Measurements from ENCODE around the gene MDM2.
"Not testable (repeated sequence)": the region's sequence is repeated elsewhere in the genome, so short reads cannot be mapped to it uniquely, and the experiment has no call there.

The MDM2 gene

DNA sequence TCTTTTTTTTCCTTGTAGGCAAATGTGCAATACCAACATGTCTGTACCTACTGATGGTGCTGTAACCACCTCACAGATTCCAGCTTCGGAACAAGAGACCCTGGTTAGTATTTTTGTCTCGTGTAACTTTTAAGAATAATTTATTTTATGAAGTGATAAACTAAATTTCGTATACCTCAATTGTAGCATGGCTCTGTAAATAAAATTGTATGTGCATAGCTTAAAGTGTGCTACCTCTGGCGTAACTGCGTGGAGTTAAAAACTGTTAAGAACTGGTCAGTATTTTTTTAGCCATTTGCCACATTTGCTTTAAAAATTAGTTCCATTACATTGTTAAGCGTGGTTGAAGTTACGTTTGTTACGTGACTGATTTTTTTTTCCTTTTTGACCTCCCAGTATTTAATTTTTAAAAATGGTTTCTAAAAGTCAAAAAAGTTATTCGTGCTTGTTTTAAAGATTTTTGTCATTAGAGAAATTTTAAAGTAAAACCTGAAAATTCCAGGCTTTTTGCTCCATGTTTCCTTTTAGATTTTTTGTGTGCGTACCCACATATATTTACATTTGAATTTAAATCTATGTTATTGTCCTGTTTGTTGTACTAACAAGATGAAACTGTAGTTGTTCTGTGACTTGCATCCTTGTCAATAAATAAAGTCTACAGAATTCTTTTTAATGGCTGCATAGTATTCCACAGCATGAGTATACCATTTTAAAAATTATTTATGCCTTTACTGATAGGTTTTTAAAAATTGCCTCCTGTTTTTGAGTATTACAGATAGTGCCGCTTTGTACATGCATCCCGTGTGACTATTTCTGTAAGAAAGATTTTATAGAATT lies 1.4 kb downstream of the MDM2 start:
- no peak; the same call in 2 of the 3 replicates for ATAC-seq (ENCODE audit: low read depth)

GRCh38 chr12:68810027-68810389 lies 2.0 kb downstream of the MDM2 start:
- peaks cover 62% of the 10 kb centered on the region for H3K36me3 ChIP-seq (ENCODE audit: low read depth)
- not testable (repeated sequence) for DNase-seq (ENCODE audit: low spot score); ATAC-seq (ENCODE audit: low read depth); H3K27ac ChIP-seq (ENCODE audit: poor library complexity, severe bottlenecking); H3K9me3 ChIP-seq (ENCODE audit: severe bottlenecking); H3K27me3 ChIP-seq (ENCODE audit: insufficient read depth, poor library complexity, severe bottlenecking); H3K4me3 ChIP-seq (ENCODE audit: severe bottlenecking)
- peaks cover 20% of the 10 kb centered on the region for H3K4me1 ChIP-seq (ENCODE audit: insufficient read depth, poor library complexity, severe bottlenecking)

More for the DNA sequence above, 1.4 kb downstream of the MDM2 start:
- Histone ChIP-seq H3K4me1 (ENCODE audit: insufficient read depth, poor library complexity, severe bottlenecking) (peaks cover 20% of the 10 kb centered on the region), H3K36me3 (ENCODE audit: low read depth) (peaks cover 56% of the 10 kb centered on the region), H3K9me3 (ENCODE audit: severe bottlenecking) (no peaks in the 10 kb centered on the region), H3K27me3 (ENCODE audit: insufficient read depth, poor library complexity, severe bottlenecking) (no peaks in the 10 kb centered on the region), H3K27ac (ENCODE audit: poor library complexity, severe bottlenecking) (peak overlapping the region; percentile 91), H3K4me3 (ENCODE audit: severe bottlenecking) (peak overlapping the region; percentile 61)
- DNase-seq (ENCODE audit: low spot score) = no peak
- TF ChIP-seq, protein P1, sequence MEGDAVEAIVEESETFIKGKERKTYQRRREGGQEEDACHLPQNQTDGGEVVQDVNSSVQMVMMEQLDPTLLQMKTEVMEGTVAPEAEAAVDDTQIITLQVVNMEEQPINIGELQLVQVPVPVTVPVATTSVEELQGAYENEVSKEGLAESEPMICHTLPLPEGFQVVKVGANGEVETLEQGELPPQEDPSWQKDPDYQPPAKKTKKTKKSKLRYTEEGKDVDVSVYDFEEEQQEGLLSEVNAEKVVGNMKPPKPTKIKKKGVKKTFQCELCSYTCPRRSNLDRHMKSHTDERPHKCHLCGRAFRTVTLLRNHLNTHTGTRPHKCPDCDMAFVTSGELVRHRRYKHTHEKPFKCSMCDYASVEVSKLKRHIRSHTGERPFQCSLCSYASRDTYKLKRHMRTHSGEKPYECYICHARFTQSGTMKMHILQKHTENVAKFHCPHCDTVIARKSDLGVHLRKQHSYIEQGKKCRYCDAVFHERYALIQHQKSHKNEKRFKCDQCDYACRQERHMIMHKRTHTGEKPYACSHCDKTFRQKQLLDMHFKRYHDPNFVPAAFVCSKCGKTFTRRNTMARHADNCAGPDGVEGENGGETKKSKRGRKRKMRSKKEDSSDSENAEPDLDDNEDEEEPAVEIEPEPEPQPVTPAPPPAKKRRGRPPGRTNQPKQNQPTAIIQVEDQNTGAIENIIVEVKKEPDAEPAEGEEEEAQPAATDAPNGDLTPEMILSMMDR (IDR thresholded peaks at IDR 0.05; ENCODE audit: poor library complexity, severe bottlenecking) = no peak

GRCh38 chr12:68811573-68811972 lies 3.6 kb downstream of the MDM2 start:
- Histone ChIP-seq H3K4me1 (ENCODE audit: insufficient read depth, poor library complexity, severe bottlenecking) (peaks cover 11% of the 10 kb centered on the region), H3K36me3 (ENCODE audit: low read depth) (peaks cover 78% of the 10 kb centered on the region)
- not testable (repeated sequence) for H3K27ac ChIP-seq (ENCODE audit: poor library complexity, severe bottlenecking); H3K9me3 ChIP-seq (ENCODE audit: severe bottlenecking); H3K27me3 ChIP-seq (ENCODE audit: insufficient read depth, poor library complexity, severe bottlenecking); H3K4me3 ChIP-seq (ENCODE audit: severe bottlenecking); ATAC-seq (ENCODE audit: low read depth); DNase-seq (ENCODE audit: low spot score)

DNA sequence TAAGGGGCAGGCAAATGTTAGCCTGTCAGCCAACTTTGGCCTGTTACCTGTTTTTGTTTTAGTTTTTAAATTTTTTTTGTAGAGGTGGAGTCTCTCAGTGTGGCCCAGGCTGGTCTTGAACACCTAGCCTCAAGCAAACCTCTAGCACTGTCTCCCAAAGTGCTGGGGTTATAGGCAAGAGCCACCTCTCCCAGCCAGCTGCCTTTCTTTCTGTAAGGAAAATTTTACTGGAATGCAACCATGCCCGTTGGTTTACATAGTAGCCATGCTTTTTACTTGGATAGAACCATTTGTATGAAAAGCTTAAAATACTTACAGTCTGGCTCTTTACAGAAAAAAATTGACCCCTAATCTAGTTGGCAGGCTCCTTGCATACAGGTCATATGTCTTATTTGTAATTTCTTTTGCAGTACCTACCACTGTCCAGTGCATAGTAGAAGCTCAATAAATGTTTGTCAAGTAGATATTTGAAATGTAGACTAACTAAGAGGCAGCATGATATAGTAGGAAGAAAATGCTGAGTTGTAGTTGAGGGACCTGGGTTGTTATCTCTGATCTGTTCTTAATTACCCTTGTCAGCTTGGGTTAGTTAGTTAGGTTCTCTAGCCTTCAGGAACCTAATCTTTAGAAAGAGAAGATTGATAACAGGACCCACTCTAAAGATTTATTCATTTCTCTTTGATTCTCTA lies 4.7 kb downstream of the MDM2 start:
- TF ChIP-seq, protein P1 (IDR thresholded peaks at IDR 0.05; ENCODE audit: poor library complexity, severe bottlenecking) = no peak
- H3K9me3 ChIP-seq (ENCODE audit: severe bottlenecking) = no peaks in the 10 kb centered on the region
- peaks cover 89% of the 10 kb centered on the region for H3K36me3 ChIP-seq (ENCODE audit: low read depth)
- no peak for ATAC-seq (ENCODE audit: low read depth)
- no peak overlapping the region for H3K4me3 ChIP-seq (ENCODE audit: severe bottlenecking)
- H3K4me1 ChIP-seq (ENCODE audit: insufficient read depth, poor library complexity, severe bottlenecking) = peaks cover 6% of the 10 kb centered on the region
- no peaks in the 10 kb centered on the region for H3K27me3 ChIP-seq (ENCODE audit: insufficient read depth, poor library complexity, severe bottlenecking)
- H3K27ac ChIP-seq (ENCODE audit: poor library complexity, severe bottlenecking) = no peak overlapping the region
- DNase-seq (ENCODE audit: low spot score) = no peak

- H3K36me3 ChIP-seq (ENCODE audit: low read depth) = peaks cover 94% of the 10 kb centered on the region
- DNase-seq (ENCODE audit: low spot score) = no peak
These were observed 5.2 kb downstream of the MDM2 start for GRCh38 chr12:68813242-68813593.

More at GRCh38 chr12:68813242-68813593, 5.2 kb downstream of the MDM2 start:
- Histone ChIP-seq H3K27me3 (ENCODE audit: insufficient read depth, poor library complexity, severe bottlenecking) (no peaks in the 10 kb centered on the region), H3K4me3 (ENCODE audit: severe bottlenecking) (no peak overlapping the region), H3K4me1 (ENCODE audit: insufficient read depth, poor library complexity, severe bottlenecking) (peaks cover 6% of the 10 kb centered on the region), H3K9me3 (ENCODE audit: severe bottlenecking) (no peaks in the 10 kb centered on the region), H3K27ac (ENCODE audit: poor library complexity, severe bottlenecking) (no peak overlapping the region)
- TF ChIP-seq, protein P1 (IDR thresholded peaks at IDR 0.05; ENCODE audit: poor library complexity, severe bottlenecking) = no peak
- ATAC-seq (ENCODE audit: low read depth) = no peak

All from RWPE2 (cell line).